ENCODE results near the gene RIN1.
A peak's percentile ranks its signal among the peaks of the same experiment; 100 is the strongest.
"Not testable (repeated sequence)": the region's sequence is repeated elsewhere in the genome, so short reads cannot be mapped to it uniquely, and the experiment has no call there.

Gene RIN1, protein sequence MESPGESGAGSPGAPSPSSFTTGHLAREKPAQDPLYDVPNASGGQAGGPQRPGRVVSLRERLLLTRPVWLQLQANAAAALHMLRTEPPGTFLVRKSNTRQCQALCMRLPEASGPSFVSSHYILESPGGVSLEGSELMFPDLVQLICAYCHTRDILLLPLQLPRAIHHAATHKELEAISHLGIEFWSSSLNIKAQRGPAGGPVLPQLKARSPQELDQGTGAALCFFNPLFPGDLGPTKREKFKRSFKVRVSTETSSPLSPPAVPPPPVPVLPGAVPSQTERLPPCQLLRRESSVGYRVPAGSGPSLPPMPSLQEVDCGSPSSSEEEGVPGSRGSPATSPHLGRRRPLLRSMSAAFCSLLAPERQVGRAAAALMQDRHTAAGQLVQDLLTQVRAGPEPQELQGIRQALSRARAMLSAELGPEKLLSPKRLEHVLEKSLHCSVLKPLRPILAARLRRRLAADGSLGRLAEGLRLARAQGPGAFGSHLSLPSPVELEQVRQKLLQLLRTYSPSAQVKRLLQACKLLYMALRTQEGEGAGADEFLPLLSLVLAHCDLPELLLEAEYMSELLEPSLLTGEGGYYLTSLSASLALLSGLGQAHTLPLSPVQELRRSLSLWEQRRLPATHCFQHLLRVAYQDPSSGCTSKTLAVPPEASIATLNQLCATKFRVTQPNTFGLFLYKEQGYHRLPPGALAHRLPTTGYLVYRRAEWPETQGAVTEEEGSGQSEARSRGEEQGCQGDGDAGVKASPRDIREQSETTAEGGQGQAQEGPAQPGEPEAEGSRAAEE

DNA sequence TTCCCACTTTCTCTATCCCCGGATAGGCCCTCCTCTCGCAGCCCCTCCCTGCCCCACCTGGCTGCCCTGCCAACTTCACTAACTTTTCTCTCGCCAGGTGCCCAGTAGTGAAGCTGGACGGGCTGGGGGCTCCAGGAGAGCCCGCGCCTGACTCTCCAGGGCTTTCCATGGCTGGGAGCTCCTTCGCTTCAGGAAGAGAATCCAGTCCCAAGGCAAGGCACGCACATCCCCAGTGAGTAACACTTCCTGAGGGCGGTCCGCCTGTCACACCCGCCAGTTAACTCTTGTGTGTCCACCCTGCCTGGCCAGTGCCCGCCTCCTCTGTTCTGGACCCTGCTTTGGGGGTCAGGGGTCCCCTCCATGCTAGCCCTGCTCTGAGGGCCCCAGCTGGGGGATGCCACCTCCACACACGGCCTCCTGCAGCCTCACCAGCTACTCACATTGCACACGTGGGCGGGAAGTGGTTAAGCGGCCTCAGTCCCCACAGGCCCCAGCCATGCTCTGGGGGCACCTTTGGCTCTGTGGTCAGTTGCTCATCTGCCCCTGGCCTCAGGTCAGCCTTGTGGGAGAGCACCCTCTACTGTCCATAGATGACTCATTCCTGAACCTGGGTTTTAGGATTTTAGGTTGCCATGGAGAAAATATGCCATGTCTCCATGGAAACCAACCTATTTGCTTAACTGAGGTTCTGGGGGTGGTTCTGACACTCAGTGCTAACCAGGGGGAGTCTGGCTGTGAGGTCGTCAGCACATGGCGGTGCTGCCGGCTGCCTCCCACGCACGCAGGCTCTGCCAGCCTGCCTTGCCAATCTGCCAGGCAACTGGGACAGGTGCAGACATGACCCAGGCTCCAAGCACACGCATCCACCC is at the start of gene RIN1:
TSS of gene RIN1 (minus strand) at position 201 of the 869 bp plus-strand sequence. CDS start at position 169, 32 bp downstream.
- DNase-seq (ENCODE audit: low read depth) = no peak

DNA sequence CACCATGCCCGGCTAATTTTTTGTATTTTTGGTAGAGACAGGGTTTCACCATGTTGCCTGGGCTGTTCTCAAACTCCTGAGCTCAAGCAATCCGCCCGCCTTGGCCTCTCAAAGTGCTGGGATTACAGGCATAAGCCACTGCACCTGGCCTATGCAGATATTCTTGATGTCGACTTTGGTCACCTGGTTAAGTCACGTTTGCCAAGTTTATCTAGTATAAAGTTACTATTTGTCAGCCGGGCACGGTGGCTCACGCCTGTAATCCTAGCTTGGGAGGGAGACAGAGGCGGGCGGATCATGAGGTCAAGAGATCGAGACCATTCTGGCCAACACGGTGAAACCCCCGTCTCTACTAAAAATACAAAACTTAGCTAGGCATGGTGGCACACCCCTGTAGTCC is 48.1 kb upstream of the RIN1 start:
- not testable (repeated sequence) for DNase-seq (ENCODE audit: low read depth)

DNA sequence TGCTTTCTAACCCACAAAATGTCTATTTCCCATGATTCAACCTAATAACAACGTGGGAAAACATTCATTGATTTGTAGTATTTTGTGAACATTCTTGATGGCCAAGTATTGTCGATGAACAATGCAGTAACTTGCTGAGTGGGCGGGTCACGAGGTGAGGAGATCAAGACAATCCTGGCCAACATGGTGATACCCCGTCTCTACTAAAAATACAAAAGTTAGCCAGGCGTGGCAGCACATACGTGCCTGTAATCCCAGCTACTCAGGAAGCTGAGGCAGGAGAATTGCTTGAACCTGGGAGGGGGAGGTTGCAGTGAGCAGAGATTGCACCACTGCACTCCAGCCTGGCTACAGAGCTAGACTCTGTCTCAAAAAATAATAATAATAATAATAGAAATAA is 44.0 kb upstream of the RIN1 start:
- not testable (repeated sequence) for DNase-seq (ENCODE audit: low read depth)

GRCh38 chr11:66373690-66374287 is 37.6 kb upstream of the RIN1 start:
- not testable (repeated sequence) for DNase-seq (ENCODE audit: low read depth)

- no peak for DNase-seq (ENCODE audit: low read depth)
Measured at GRCh38 chr11:66373265-66373664, 37.0 kb upstream of the RIN1 start.

- peak; percentile 68 for DNase-seq (ENCODE audit: low read depth)
Measured at GRCh38 chr11:66371627-66372415, 35.6 kb upstream of the RIN1 start, which contains the start of gene SLC29A2. SLC29A2 (minus strand) TSS chr11:66371760; CDS start chr11:66371591, 169 bp downstream.

GRCh38 chr11:66369073-66369894 is 33.0 kb upstream of the RIN1 start:
- DNase-seq (ENCODE audit: low read depth) = no peak

DNA sequence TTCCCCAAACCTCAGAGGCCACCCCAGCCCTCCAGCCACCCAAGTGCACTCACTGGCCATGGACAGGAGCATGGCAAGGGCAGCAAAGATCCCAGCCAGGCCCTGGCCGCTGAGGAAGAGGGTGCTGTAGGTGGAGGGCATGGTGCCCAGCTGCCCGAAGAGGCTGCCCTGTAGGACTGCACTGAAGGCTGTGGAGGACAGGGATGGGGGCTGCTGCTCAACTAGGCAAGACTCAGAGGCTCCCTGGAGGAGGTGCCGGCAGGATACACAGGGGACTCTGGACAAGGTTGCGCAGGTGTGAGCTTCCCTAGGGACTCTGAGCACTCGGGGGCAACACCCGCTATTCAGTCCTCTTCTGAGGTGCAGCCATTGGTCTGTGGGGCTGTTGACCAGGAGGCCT is 32.2 kb upstream of the RIN1 start:
- DNase-seq (ENCODE audit: low read depth) = no peak

- DNase-seq (ENCODE audit: low read depth) = no peak
Measured at GRCh38 chr11:66367561-66368312, 31.5 kb upstream of the RIN1 start.

DNA sequence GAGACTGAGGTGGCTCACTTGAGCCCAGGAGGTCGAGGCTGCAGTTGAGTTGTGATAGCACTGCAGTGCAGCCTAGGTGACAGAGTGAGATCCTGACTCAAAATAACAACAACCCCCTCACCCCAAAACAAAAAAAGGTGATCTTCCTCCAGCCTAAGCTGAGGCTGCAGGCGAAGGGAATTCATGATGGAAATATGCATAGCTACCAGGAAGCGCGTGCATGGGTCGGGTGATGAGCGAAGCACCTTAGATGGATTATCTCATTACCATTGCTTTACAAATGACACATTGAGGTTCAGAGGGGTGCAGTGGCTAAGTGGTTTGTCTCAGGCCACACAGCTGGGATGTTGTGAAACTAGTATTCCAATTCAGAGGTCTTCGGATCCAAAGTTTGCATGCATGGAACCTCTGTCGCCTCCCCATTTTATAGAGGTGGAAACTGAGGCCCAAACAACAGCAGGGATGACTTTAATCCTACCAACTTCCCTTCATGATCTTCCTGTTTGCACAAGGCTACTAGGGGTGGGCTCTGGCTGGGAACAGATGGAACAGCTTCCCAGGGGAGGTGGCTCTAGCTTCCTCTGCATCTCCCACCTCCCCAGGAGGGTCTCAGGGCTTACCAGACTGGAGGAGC is 30.7 kb upstream of the RIN1 start:
- no peak for DNase-seq (ENCODE audit: low read depth)

GRCh38 chr11:66365711-66366619 is 29.7 kb upstream of the RIN1 start:
- no peak for DNase-seq (ENCODE audit: low read depth)

DNA sequence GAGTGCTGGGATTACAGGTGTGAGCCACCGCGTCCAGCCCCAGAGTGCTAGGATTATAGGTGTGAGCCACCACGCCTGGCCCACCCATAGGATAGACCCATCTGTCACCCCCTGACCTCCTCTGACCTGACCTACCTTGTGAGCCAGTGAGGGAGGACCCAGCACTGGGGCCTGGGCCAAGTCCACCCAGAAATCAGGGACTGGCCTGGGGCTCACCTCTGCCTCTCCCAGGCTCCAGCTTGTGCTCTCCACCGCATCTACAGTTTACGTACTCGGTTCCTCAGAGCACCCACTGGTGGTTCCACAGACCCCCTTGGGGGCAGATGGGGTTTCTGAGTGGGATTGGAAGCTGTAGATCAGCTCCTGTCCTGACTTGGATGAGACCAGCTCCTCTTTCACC is 28.9 kb upstream of the RIN1 start:
- no peak for DNase-seq (ENCODE audit: low read depth)

DNA sequence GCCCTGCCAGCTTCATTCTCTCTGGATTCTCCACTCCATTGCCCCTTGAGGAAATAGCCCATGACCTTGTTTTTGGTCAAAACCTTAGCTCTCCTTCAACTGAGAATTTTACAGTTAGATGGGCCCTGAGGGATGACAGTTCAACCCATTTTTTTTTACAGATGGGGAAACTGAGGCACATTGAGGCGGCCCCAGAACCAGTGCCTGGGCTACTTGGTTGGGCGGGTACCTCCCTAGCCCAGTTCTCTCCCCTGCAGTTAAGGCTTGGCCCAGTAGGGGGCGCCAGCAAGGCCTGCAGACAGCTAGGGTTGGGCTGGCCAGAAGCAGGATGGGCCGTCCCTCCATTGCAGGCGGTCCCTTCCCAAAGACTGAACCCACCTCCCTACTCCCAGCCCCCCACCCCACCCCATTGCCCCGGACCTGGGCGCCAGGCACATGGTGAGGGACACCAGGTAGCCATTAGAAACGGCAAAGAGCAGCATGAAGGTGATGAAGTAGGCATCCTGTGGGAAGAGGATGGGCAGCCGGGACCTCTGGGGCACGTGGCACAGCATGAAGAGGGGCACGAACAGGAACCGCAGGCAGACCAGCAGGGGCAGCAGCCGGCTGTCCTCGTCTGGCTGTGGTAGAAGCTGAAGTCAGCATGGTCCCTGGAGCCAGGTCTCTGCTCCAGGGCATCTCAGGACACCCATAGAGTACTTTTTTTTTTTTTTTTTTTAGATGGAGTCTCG is 27.7 kb upstream of the RIN1 start:
- peak; percentile 58 for DNase-seq (ENCODE audit: low read depth)

GRCh38 chr11:66363187-66363601 is 27.0 kb upstream of the RIN1 start:
- DNase-seq (ENCODE audit: low read depth) = no peak

GRCh38 chr11:66362481-66363147 is 26.4 kb upstream of the RIN1 start:
- no peak for DNase-seq (ENCODE audit: low read depth)

GRCh38 chr11:66361502-66361941 is 25.3 kb upstream of the RIN1 start:
- DNase-seq (ENCODE audit: low read depth) = no peak

Measured in activated gamma-delta T cell treated with anti-CD3 and anti-CD28 coated beads, Interleukin-2, amount 50 U/mL, for 16 hours (primary cell).